ENCODE data around the gene PDK2.
A peak's percentile ranks its signal among the peaks of the same experiment; 100 is the strongest.

Gene PDK2

DNA sequence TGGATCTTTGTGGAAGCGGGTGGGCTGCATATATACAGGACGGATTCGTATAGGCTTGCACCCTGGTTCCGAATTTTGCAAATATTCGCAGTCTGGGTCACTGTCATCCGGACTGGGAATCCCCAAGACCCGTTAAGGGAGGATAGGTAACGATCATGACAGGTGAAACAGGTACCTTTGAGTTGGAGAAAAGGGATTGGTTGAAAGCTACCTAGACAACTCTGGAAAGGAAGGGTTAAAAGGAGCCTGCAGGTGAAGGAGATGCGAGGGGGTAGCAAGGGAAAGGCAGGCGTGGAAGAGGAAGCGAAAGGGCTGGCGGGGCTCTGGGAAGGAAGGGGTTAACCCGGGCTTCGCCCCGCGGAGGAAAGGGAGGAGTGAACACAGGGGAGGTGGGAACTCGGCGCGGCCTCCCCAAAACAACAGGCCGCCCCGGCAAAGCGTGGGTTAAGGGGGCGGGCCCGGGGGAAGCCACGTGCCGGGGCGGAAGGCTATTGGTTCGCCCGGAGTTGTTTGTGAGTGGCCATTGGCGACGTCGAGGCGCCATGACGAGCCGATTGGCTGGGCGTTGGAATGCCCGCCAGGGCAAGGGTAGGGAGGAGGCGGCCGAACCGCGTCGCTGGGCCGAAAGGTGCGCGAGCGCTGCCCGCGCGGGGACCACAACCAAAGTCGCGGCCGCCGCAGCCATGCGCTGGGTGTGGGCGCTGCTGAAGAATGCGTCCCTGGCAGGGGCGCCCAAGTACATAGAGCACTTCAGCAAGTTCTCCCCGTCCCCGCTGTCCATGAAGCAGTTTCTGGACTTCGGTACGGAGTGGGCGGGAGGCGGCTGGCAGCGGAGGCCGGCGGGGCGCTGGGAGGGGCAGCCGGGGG lies at the start of gene PDK2:
PDK2 (plus strand) TSS at position 599 of the 867 bp plus-strand sequence; CDS start at position 684, 85 bp downstream.
- peak; percentile 95 for DNase-seq

DNA sequence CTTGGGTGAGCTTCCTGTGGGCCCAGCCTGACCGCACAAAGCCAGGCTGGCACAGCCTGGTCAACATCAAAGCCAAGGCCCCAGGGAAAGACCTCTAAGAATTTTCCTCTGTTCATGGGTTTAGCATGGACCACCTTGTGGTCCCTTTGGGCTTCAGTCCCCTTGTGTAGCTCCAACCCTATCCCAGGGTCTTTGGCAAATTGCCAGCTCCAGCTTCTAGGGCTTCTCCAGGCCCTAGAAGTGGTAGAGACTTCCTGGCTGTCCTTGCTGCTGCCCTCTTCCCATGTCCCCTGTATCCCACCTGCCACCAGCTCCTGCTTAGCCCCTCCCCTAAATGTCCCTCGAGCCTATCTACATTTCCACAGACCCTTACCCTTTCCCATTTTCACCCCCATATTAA lies 49.0 kb upstream of the PDK2 start:
- DNase-seq: no peak

GRCh38 chr17:50046667-50047066 lies 48.5 kb upstream of the PDK2 start:
- no peak for DNase-seq

DNA sequence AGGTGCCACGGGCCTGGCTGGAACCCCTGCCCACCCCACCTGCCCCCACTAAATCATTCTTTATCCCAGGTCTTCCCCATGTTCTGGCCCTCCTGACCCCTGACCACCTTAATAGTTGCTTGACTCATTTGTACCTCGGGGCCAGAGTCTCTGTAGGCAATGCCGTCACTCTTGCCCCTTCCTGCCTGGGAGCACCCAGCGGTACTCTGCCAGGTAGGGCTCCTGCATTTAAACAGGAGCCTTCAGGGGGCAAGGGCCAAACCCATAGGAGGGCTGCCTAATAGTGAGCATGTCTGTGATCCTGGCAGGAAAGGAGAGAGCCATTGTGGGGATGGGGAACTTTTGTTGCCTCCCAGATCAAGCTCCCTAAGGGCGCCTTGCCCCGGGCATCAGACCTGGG lies 48.1 kb upstream of the PDK2 start:
- no peak for DNase-seq

DNA sequence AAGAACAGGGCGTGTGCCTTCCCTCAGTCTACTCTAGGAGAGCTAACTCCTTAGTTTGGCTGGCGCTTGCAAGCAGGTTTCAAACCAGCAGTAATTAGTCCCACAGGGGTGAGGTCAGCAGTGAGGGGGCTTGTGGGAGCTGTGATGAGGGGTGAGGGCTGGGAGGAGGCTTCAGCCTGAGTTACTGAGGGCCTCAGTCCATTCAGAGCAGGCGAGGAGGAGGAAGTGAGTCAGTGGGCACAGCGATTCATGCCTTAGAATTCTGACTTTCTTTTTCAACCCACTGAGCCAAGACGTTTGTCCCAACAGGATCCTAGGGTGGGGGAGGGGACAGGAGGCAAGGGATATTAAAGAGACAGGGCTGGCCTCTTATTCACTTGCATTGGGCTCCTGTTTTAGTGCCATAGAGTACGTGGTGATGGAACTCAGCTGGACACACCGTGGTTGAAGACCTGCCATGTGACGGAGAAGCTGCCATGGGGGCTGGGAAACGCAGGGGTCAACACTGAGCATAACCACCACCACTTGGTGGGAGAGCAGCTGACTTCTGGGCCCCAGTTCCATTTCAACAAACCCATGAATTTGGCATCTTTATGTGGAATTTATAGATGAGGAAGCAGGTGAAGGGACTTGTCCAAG lies 47.5 kb upstream of the PDK2 start:
- DNase-seq: peak; percentile 31

GRCh38 chr17:50048146-50048720 lies 46.9 kb upstream of the PDK2 start:
- no peak for DNase-seq

DNA sequence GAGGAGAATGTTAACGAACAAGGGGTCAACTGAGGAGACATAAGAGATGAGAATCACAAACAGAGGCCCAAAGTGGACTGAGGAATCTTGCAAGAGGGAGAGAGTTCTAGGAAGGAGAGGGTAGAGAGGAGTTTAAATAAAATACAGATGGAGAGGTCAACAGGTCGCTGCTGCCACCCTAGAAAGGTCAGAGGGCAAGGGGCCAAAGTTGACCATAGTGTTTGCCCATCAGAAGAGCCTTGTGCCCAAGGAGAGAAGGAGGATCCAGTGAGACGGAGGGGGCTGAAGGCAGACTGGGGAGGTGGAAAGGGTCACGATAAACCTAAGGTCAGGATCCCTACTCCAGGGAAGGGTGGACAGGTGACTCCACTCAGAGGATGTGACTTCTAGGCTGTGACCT lies 46.2 kb upstream of the PDK2 start:
- no peak for DNase-seq

GRCh38 chr17:50049636-50050035 lies 45.5 kb upstream of the PDK2 start:
- no peak for DNase-seq

DNA sequence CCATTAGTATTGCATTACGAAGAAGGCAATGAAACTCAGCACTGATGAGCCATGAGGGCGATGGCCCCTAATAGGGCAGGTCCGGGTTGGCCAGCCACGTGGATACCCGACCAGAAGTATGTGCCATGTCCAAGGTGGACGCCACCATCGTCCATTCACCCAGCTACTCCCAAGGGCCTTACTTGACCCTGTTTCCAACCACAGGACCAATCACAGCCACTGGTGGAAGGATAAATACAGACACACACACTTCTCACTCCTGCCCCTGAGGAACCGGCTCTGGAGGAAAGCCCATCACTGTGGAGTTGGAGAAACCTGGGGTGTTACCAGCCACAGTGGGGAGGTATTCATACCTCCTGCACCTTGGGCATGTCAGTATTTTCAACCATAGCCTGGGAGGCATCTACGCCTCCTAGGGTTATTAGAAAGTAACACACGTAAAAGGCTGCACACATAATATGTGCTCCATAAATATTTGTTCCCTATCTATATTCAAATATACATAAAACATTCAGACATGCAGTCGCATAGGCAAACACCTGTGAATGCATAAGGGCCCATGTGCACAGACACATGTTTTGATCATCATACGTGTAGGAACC lies 44.6 kb upstream of the PDK2 start:
- DNase-seq: no peak

DNA sequence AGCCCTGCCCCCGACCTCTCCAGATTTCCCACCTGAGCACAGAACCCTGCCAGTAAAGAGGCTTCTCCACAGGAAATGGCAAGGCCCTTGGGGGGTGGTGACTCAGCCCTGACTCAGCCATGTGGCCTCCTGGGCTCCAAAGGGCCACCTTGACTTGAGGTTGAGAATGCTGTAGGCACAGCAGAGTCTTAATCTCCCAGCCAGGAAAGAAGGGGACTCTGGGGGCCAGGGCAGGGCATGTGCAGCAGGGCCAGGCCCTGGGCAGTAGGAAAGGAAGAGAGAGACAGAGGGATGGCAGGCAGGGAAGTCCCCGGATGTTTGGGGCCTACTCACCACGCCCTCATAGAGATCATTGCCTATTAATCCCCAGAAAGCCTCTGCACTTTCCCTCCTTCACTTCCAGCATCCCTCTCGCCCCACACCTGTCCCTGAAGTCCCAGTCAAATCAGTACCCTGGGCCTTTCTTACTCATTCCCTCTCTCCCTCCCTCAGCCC lies 44.0 kb upstream of the PDK2 start:
- DNase-seq: peak; percentile 34

DNA sequence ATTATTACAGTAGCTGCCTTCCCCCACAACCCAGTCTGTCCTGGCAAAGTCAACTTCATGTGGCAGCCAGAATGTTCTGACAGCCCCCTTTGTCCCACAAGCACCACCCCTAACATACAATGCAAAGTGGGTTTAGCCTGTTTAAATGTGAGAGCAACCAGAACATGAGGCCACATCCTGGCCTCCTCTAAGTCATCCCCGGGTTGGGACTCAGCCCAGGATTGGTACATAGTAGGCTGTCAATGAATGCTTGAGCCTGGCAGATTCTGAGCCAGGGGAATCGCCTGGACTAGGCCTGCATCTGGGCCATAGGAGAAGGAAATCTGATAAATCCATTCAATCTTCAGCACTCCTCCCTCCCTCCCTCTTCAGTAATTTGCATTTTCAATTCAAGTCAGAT lies 43.5 kb upstream of the PDK2 start:
- DNase-seq: no peak

DNA sequence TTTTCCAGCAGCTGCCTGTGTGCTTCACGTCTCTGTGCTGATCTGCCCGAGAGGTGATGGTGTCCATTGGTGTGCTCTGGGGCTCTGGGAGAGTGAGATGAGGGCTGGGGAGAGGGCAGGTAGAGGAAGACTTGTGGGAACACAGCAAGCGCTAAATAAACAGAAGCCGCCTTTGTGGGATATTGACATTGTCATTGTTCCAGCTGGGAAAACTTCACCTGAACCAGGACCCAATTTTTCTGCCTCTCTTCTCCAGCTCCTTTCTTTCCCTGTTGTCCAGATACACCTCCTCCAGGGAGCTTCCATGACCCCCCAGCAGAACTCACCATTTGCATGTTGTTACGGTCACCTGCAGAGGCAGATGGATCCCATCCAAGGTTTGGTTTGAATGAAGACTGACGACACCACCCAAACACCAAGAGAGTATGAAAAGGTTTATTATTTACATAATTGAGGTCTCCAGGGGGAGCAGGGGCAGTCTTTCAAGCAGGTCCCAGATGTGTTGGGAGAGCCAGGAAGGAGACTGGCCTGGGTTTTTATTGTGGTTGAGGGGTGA lies 42.8 kb upstream of the PDK2 start:
- DNase-seq: no peak

DNA sequence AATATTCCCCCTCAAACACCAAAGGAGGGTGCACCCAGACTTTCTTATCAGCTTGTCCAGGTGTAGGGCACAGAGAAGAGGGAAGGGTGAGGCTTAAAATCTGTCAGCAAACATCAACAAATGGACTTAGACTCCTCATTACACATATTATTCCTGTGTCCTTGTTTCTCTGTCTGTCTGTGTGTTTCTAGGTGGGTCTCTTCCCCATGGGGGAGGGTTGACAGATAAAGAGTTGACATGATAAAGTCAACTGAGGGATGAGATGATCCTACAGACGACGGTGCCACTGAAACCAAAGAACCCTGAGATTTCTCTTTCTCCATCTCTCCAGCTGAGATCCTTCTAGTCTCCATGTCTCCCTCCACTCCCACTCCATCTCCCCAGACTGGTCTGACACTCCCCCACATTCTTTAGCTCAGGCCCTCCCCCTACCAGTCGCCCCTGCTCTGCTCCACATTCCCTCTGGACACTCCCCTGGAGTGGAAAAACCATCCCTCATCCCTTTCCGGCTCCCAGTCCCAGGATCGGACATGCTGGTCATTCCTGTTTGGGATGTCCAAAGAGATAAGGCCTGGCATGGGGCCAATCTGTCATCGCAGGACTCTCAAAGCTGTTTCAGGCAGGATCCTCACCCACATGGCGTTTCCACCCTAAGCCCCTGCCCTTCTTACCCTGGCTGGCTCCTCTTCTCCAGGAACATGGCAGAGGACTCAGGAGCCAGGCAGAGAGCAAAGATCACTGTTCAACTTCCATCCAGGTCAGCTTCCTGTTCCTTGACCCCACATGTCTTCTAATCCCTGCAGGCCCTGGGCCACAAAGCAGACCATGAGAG lies 42.1 kb upstream of the PDK2 start:
- DNase-seq: no peak

DNA sequence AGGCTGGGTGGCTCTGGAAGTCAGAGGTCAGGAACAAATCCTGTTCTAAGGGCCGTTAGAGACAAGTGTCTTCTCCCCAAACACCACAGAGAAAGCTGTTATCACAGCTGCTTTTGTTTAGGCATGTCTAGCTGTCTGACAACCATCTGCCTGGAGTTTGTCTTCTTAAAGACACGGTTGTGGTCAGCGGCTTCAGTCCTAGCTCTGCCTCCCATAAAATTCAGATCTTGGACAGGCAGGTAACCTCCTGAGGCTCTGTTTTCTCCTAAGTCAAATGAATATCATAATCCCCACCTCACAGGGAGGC lies 41.5 kb upstream of the PDK2 start:
- no peak for DNase-seq

GRCh38 chr17:50055055-50055425 lies 40.1 kb upstream of the PDK2 start:
- DNase-seq: no peak

DNA sequence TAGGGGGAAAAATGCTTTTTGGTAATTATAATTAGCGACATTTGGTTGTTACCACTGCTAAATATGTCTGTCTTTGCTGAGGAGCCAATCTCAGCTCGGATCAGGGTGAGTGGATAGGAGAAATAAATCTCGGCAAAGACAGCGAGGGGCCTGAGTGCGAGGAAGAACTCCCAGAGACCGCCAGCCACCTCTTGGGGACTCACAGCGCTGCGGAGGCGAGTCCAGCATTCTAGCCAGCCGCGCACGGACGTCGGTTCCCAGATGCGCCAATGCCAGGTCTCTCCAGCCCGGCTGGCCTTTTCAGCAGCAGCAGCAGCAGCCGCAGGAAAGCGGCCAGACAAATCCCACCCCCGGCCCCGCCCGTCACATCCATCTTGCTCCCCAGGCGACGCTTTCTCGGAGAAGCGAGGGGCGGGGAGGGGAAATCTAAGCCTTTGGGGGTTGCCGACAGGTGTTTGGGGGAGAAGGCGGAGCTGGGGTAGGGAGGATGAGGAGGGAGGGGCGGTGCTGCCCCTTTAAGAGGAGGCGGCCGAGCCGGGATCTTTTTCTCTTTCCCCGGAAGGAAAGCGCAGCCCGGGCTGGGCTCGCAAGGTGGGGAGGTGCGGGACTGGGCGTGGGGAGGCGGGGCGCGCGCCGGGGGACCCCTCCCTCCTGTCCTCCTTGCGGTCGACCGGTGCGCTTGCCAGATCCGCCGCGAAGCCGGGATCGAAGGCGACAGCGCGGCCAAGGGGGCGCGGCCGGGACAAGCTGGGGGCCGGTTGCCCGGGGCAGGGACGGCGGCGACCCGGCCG lies 39.5 kb upstream of the PDK2 start, which contains the start of gene ITGA3:
ITGA3 (plus strand) TSS at position 685 of the 791 bp plus-strand sequence. CDS start 330 bp downstream, outside the sequence.
- DNase-seq: no peak

DNA sequence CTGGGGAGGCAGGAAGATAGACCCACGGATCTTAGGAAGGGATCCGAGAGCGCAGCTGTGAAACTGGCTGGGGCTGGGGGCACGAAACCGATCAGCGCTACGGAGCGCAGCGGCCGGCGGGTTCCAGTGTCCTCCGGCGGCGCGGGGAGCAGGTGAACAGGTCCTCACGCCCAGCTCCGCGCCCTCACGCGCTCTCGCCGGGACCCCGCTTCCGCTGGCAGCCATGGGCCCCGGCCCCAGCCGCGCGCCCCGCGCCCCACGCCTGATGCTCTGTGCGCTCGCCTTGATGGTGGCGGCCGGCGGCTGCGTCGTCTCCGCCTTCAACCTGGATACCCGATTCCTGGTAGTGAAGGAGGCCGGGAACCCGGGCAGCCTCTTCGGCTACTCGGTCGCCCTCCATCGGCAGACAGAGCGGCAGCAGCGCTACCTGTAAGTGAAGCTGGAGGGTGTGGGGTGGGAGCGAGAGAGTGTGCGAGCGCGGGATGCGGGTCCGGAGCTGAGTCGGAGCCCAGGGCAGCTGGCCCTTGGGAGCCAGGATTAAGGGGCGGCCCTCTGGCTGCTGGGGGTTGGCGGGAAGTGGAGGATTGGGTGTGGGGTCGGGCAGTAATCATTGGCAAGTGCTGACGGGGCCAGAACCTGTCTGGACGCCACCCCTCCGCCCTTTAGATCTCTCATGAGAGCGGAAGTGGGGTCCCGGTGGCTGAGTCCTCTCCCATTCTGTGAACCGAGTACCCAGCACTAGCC lies 38.8 kb upstream of the PDK2 start:
- DNase-seq: no peak

DNA sequence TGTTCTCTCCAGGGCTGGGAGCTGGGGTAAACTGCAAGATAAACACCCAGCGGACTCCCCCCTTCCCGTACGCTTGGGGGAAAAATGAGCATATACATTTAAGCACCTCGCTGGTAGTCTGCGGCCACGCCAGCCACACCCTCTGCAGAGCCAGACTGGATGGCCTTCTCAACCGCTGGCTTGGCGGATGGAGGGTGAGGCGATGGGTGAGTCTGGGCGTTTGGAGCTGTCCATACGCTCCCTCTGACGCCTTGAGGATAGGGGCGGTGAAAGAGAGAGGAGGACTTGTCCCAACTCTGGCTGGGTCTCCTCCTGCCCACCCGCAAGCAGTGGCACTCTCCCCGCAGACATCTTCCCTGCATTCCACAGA lies 38.2 kb upstream of the PDK2 start:
- DNase-seq: no peak

GRCh38 chr17:50057521-50057991 lies 37.6 kb upstream of the PDK2 start:
- DNase-seq: no peak

GRCh38 chr17:50058296-50058953 lies 36.7 kb upstream of the PDK2 start:
- DNase-seq: no peak

Data from GDM1 (cell line).